GM12878 (cell line): ENCODE measurements around the gene TKFC. TPM values are rescaled to one million over a fixed set of nuclear protein-coding genes. Genes with fewer than 3 reads are reported as not detected.

Experiments
- ATAC-seq: fragments of 200-7000 bp; cut with Tn5 transposase; 3 replicates; pipeline ENCODE4 v1.9.1; 2020; ENCODE audit warnings: mild to moderate bottlenecking, moderate library complexity
- BruUV-seq: library from RNA; stranded (reverse); fragments of 400-500 nt; replicated peaks from 2 replicates; lab custom pipeline; 2021; lab: Mats Ljungman, UMichigan
- CTCF ChIA-PET: fragments of 300-600 bp; sonication (Branson Sonifier 250); formaldehyde crosslinking; extraction: SDS; loops from one replicate; lab custom pipeline; 2021; ENCODE audit warnings: inconsistent platforms; lab: Yijun Ruan, JAX
- POLR2A ChIA-PET: fragments of 350-600 bp; formaldehyde crosslinking; extraction: SDS; loops from one replicate; lab custom pipeline; 2021; ENCODE audit warnings: inconsistent platforms; lab: Charles Lee
- RAD21 ChIA-PET: fragments of 300-600 bp; sonication (Branson Sonifier 250); formaldehyde crosslinking; loops from one replicate; lab custom pipeline; 2023; ENCODE audit warnings: antibody characterized with exemption; ENCODE audit not compliant: unreplicated experiment; lab: Charles Lee
- SMC1A ChIA-PET: fragments of 300-600 bp; sonication (Branson Sonifier 250); formaldehyde crosslinking; loops from one replicate; lab custom pipeline; 2023; ENCODE audit not compliant: unreplicated experiment, uncharacterized antibody; lab: Charles Lee
- DNase-seq: peaks from one replicate; pipeline ENCODE4 v3.0.0-alpha.2; 2011; ENCODE audit warnings: low read depth, low spot score
- FAIRE-seq: peaks from 3 replicates; lab custom pipeline; 2011; peaks lifted over from hg19 to GRCh38; lab: Jason Lieb, UNC
- H2AFZ ChIP-seq: 2 replicates; pipeline ENCODE4 v1.6.0; 2011; ENCODE audit warnings: low read depth, low read length, control low read depth; ENCODE audit not compliant: control insufficient read depth
- H3K27ac ChIP-seq: 2 replicates; pipeline ENCODE4 v1.5.1; 2011; ENCODE audit warnings: control low read depth; ENCODE audit not compliant: control insufficient read depth, insufficient read depth
- H3K27me3 ChIP-seq, 2 experiments: replicated peaks in 1 of 2; 2 replicates each; pipeline versions ENCODE4 v1.6.0 to v1.6.1; 2011; ENCODE audit warnings: low read length in 1 of 2; ENCODE audit not compliant: control insufficient read depth in 2 of 2, insufficient read depth in 2 of 2
- H3K36me3 ChIP-seq, 2 experiments: 2 replicates each; pipeline ENCODE4 v1.5.1; 2011; ENCODE audit warnings: low read length in 1 of 2; ENCODE audit not compliant: control insufficient read depth in 2 of 2, insufficient read depth in 2 of 2
- H3K4me1 ChIP-seq: 2 replicates; pipeline ENCODE4 v1.6.1; 2011; ENCODE audit warnings: mild to moderate bottlenecking, low read length, moderate library complexity, mixed read lengths; ENCODE audit not compliant: control insufficient read depth, insufficient read depth
- H3K4me2 ChIP-seq: 2 replicates; pipeline ENCODE4 v1.6.0; 2011; ENCODE audit warnings: control low read depth; ENCODE audit not compliant: control insufficient read depth, insufficient read depth
- H3K4me3 ChIP-seq: fragments of 200-600 bp; sonication (generic); 2 replicates; pipeline ENCODE4 v1.5.1; 2016
- H3K79me2 ChIP-seq: 2 replicates; pipeline ENCODE4 v1.6.0; 2011; ENCODE audit warnings: low read length; ENCODE audit not compliant: control insufficient read depth, insufficient read depth
- H3K9ac ChIP-seq: 2 replicates; pipeline ENCODE4 v1.8.0; 2011; ENCODE audit warnings: low read length, control low read depth, mixed read lengths; ENCODE audit not compliant: control insufficient read depth, insufficient read depth
- H3K9me3 ChIP-seq: replicated peaks from 3 replicates; pipeline ENCODE4 v1.5.1; 2011; ENCODE audit warnings: mild to moderate bottlenecking, low read length; ENCODE audit not compliant: control insufficient read depth, insufficient read depth
- H4K20me1 ChIP-seq: 2 replicates; pipeline ENCODE4 v1.6.0; 2011; ENCODE audit not compliant: control insufficient read depth, insufficient read depth
- BCL11A ChIP-seq: IDR thresholded peaks from 2 replicates; pipeline ENCODE4 v1.6.1; 2011; ENCODE audit warnings: low read depth, low read length
- BHLHE40 ChIP-seq, 2 experiments: fragments of 450-650 bp in 1 of 2; IDR thresholded peaks; 2 replicates each; pipeline ENCODE4 v1.6.1; 2011 to 2017; ENCODE audit warnings: low read depth in 2 of 2, borderline replicate concordance in 1 of 2, improper control_type of control experiment in 1 of 2, low read length in 1 of 2, mild to moderate bottlenecking in 1 of 2
- EED ChIP-seq: sonication (generic); IDR thresholded peaks from 2 replicates; pipeline ENCODE4 v1.6.1; 2016; ENCODE audit warnings: antibody characterized with exemption, low read depth
- MEF2A ChIP-seq: IDR thresholded peaks from 2 replicates; pipeline ENCODE4 v1.6.1; 2011; ENCODE audit warnings: low read depth, mild to moderate bottlenecking, low read length, moderate library complexity; ENCODE audit not compliant: insufficient read depth
- POLR2A ChIP-seq: IDR thresholded peaks from 2 replicates; pipeline ENCODE4 v1.6.1; 2011; ENCODE audit warnings: low read depth, mild to moderate bottlenecking, low read length
- SMAD1 ChIP-seq: fragments of 450-650 bp; IDR thresholded peaks from 2 replicates; pipeline ENCODE4 v1.6.1; 2018; ENCODE audit warnings: mild to moderate bottlenecking, low read depth; ENCODE audit not compliant: partially characterized antibody
- STAT3 ChIP-seq: IDR thresholded peaks from 2 replicates; pipeline ENCODE4 v1.6.1; 2011; ENCODE audit warnings: low read depth, low read length, improper control_type of control experiment
- ZBTB11 ChIP-seq: fragments of 450-650 bp; formaldehyde crosslinking; IDR thresholded peaks from 2 replicates; pipeline ENCODE4 v1.5.0; 2022; ENCODE audit warnings: mild to moderate bottlenecking, missing genetic modification characterization
- WGBS: methylation state at CpG from one replicate; pipeline ENCODE4 v1.1.6; 2016; ENCODE audit warnings: low lambda C conversion rate; ENCODE audit not compliant: insufficient replicate concordance, insufficient coverage; ENCODE audit errors: missing lambda C conversion rate; 5-methylcytosine and 5-hydroxymethylcytosine counted together
- in situ Hi-C: fragments of 300-500 bp; cut with MboI; formaldehyde crosslinking; loops from 9 replicates; pipeline ENCODE4 v1.14.3; 2018; ENCODE audit warnings: mixed read lengths
- intact Hi-C: fragments of 100-400 bp; cut with micrococcal nuclease; formaldehyde crosslinking; loops from one replicate; pipeline ENCODE4 v1.14.2; 2022; ENCODE audit not compliant: unreplicated experiment
- polyA plus RNA-seq, 11 experiments: library from polyadenylated mRNA; depleted of rRNA in 4 of 11; unstranded in 6 of 11; stranded (reverse) in 5 of 11; fragments of >200 nt; fragmentation: Nextera tagmentation in 4 of 11; fragmentation: Illumina TruSeq in 1 of 11; extraction: Ambion mirVana in 4 of 11; extraction: Trizol in 1 of 11; gene quantifications; 1 replicate in 1 of 11; 2 replicates in 10 of 11; pipeline versions ENCODE4 v1.2.1 to v1.2.3, GENCODE V29; 2011 to 2016; ENCODE audit warnings: inconsistent platforms in 2 of 11, missing spikeins in 2 of 11, low read depth in 1 of 11
- total RNA-seq, 4 experiments: library from RNA; depleted of rRNA in 3 of 4; stranded (reverse); fragments of >200 nt in 3 of 4; fragmentation: Illumina TruSeq in 1 of 4; extraction: Trizol in 1 of 4; gene quantifications; 2 replicates each; pipeline versions ENCODE4 v1.2.1 to v1.2.3, GENCODE V29; 2013 to 2021
- TF ChIP-seq, protein P1 (sequence below): IDR thresholded peaks from 2 replicates; pipeline ENCODE4 v1.6.1; 2012; ENCODE audit warnings: low read depth, low read length, improper control_type of control experiment
- TF ChIP-seq, protein P2 (sequence below): IDR thresholded peaks from 2 replicates; pipeline ENCODE4 v1.6.1; 2012; ENCODE audit warnings: mild to moderate bottlenecking, low read depth, low read length

Gene TKFC
- total and polyA plus RNA-seq, 10 of the 15 experiments (the other 5 are each of a cell fraction or from before 2014, with no cell fraction given) = 2.4 to 113 (median 59.0) TPM

DNA sequence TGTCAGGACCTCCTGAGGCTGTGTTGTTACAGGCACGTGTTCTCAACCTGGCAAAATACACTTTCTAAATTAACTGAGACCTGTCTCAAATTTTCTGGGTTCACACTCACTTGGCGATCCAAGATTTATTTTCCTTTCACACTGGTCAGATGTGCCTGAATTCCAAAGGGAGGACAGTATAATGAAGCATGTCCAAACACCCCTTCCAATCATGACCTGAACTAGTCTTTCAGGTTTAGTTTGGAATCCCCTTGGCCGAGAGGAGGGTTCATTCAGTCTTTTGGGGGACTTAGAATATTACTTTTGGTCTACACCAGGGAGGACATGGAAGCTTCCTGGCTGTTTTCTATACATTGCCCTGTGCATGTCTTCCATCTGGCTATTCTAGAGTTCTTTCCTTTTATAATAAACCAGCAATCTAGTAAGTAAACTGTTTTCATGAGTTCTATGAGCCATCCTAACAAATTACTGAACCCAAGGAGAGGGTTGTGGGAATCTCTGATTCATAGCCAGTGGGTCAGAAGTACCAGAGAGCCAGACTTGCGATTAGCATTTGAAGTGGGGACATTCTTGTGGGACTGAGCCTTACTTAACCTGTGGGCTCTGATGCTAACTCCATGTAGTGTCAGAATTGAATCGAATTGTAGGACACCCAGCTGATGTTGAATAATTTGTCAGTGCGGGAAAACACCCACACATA lies 44.6 kb downstream of the TKFC start (continued):
- TF ChIP-seq BHLHE40 (IDR thresholded peaks at IDR 0.05; ENCODE audit: borderline replicate concordance in 1 of 2, low read depth in 2 of 2, low read length in 1 of 2) = no peak
- TF ChIP-seq STAT3 = no peak
- TF ChIP-seq POLR2A = no peak
- TF ChIP-seq BCL11A = no peak

DNA sequence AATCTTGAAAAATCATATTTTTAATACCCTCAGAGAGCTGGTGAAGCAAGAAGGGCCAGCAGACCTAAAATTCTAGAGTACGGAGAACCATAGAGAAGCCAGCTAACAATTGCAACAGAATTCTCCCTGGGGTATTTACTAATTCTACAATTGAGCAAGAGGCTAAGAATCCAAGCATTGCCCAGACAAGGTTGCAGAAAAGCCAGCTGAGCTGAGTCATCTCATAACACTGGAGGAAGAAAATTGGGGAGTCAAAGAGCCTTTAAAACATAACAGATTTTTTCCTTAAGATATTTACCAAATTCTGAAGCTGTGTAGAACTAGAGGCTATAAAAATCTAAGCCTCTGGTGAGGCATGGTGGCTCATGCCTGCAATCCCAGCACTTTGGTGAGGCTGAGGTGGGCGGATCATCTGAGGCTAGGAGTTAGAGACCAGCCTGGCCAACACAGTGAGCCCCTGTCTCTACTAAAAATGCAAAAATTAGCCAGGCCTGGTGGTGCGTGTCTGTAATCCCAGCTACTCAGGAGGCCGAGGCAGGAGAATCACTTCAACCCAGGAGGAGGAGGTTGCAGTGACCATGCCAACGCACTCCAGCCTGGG lies 45.8 kb downstream of the TKFC start:
- WGBS = 99% methylated on average over 5 of the region's 5 CpGs

More for the DNA sequence above, 45.8 kb downstream of the TKFC start:
- Histone ChIP-seq H3K4me1 (no peaks in the 10 kb centered on the region), H3K9ac (no peak overlapping the region), H3K9me3 (no peaks in the 10 kb centered on the region), H3K79me2 (no peaks in the 10 kb centered on the region), H3K27me3 (no peaks in the 10 kb centered on the region), H3K36me3 (no peaks in the 10 kb centered on the region), H2AFZ (no peak overlapping the region), H3K4me3 (no peak overlapping the region), H3K27ac (no peak overlapping the region), H3K4me2 (no peak overlapping the region), H4K20me1 (no peaks in the 10 kb centered on the region)
- no peak for FAIRE-seq
- BruUV-seq = no TSS peak
- no peak for DNase-seq
- POLR2A ChIA-PET = no interaction called here
- in situ Hi-C loops = no loop called here
- CTCF ChIA-PET = interaction anchor here (1.9 kb wide), 1 partner anchor 43 kb away, joined by 12 read pairs; no protein-coding TSS in a partner anchor
- SMC1A ChIA-PET = interaction anchor here (1.4 kb wide), 1 partner anchor 43 kb away, joined by 5 read pairs; no protein-coding TSS in a partner anchor
- no peak for ATAC-seq
- intact Hi-C loops = no loop called here
- TF ChIP-seq EED = no peak
- TF ChIP-seq, protein P1, sequence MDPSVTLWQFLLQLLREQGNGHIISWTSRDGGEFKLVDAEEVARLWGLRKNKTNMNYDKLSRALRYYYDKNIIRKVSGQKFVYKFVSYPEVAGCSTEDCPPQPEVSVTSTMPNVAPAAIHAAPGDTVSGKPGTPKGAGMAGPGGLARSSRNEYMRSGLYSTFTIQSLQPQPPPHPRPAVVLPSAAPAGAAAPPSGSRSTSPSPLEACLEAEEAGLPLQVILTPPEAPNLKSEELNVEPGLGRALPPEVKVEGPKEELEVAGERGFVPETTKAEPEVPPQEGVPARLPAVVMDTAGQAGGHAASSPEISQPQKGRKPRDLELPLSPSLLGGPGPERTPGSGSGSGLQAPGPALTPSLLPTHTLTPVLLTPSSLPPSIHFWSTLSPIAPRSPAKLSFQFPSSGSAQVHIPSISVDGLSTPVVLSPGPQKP = no peak
- no peak for TF ChIP-seq SMAD1
- TF ChIP-seq ZBTB11 = no peak
- TF ChIP-seq, protein P2, sequence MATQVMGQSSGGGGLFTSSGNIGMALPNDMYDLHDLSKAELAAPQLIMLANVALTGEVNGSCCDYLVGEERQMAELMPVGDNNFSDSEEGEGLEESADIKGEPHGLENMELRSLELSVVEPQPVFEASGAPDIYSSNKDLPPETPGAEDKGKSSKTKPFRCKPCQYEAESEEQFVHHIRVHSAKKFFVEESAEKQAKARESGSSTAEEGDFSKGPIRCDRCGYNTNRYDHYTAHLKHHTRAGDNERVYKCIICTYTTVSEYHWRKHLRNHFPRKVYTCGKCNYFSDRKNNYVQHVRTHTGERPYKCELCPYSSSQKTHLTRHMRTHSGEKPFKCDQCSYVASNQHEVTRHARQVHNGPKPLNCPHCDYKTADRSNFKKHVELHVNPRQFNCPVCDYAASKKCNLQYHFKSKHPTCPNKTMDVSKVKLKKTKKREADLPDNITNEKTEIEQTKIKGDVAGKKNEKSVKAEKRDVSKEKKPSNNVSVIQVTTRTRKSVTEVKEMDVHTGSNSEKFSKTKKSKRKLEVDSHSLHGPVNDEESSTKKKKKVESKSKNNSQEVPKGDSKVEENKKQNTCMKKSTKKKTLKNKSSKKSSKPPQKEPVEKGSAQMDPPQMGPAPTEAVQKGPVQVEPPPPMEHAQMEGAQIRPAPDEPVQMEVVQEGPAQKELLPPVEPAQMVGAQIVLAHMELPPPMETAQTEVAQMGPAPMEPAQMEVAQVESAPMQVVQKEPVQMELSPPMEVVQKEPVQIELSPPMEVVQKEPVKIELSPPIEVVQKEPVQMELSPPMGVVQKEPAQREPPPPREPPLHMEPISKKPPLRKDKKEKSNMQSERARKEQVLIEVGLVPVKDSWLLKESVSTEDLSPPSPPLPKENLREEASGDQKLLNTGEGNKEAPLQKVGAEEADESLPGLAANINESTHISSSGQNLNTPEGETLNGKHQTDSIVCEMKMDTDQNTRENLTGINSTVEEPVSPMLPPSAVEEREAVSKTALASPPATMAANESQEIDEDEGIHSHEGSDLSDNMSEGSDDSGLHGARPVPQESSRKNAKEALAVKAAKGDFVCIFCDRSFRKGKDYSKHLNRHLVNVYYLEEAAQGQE = no peak
- no peak for TF ChIP-seq MEF2A
- RAD21 ChIA-PET = interaction anchor here (0.7 to 1.7 kb wide), 2 partner anchors 13 to 42 kb away, joined by 3 to 8 read pairs; partner anchors contain the start of gene TMEM216
